Endothelial cell of umbilical vein (primary cell): Measurements from ENCODE around the gene MCC. TPM values are rescaled to one million over a fixed set of nuclear protein-coding genes. Genes with fewer than 3 reads are reported as not detected.
"Not testable (repeated sequence)": the region's sequence is repeated elsewhere in the genome, so short reads cannot be mapped to it uniquely, and the experiment has no call there.

Source experiments
- BruUV-seq: library from RNA; stranded (reverse); fragments of 400-500 nt; replicated peaks from 2 replicates; lab custom pipeline; 2021; lab: Mats Ljungman, UMichigan
- CTCF ChIA-PET: fragments of 300-600, 350-600 bp; sonication (Branson Sonifier 250); formaldehyde crosslinking; loops from one replicate; lab custom pipeline; 2021; ENCODE audit warnings: antibody characterized with exemption, inconsistent platforms; lab: Charles Lee
- POLR2A ChIA-PET: fragments of 300-600, 350-600 bp; sonication (Branson Sonifier 250); formaldehyde crosslinking; loops from one replicate; lab custom pipeline; 2021; ENCODE audit warnings: antibody characterized with exemption, inconsistent platforms; lab: Charles Lee
- DNase-seq: peaks from one replicate; pipeline ENCODE4 v3.0.0-alpha.2; 2011; ENCODE audit warnings: low read depth, low spot score
- FAIRE-seq: peaks from 2 replicates; lab custom pipeline; 2011; peaks lifted over from hg19 to GRCh38; lab: Jason Lieb, UNC
- H2AFZ ChIP-seq: 2 replicates; pipeline ENCODE4 v1.6.0; 2012; ENCODE audit warnings: low read depth, low read length, control low read depth, inconsistent platforms
- H3K27ac ChIP-seq: 2 replicates; pipeline ENCODE4 v1.5.1; 2011; ENCODE audit warnings: low read depth, mild to moderate bottlenecking, control low read depth, low read length, moderate library complexity; ENCODE audit not compliant: insufficient read depth
- H3K27me3 ChIP-seq, 2 experiments: 2 replicates each; pipeline versions ENCODE4 v1.6.0 to v1.6.1; 2011; ENCODE audit warnings: low read length in 2 of 2, mixed read lengths in 1 of 2; ENCODE audit not compliant: control insufficient read depth in 2 of 2, insufficient read depth in 2 of 2
- H3K36me3 ChIP-seq, 2 experiments: 2 replicates in 1 of 2; 3 replicates in 1 of 2; pipeline ENCODE4 v1.5.1; 2011; ENCODE audit warnings: low read length in 2 of 2, mild to moderate bottlenecking in 1 of 2, moderate library complexity in 1 of 2; ENCODE audit not compliant: control insufficient read depth in 2 of 2, insufficient read depth in 2 of 2; ENCODE audit errors: extremely low read depth in 1 of 2
- H3K4me1 ChIP-seq: 3 replicates; pipeline ENCODE4 v1.5.1; 2011; ENCODE audit warnings: mild to moderate bottlenecking, low read length; ENCODE audit not compliant: control insufficient read depth, insufficient read depth; ENCODE audit errors: extremely low read depth
- H3K4me2 ChIP-seq: 2 replicates; pipeline ENCODE4 v1.6.1; 2011; ENCODE audit warnings: low read length, control low read depth, mixed read lengths; ENCODE audit not compliant: insufficient read depth
- H3K4me3 ChIP-seq, 3 experiments: fragments of 200-600 bp in 1 of 3; sonication (generic), shearing (Covaris generic) in 1 of 3; replicated peaks in 1 of 3; 2 replicates each; pipeline ENCODE4 v1.5.1; 2011 to 2016; ENCODE audit warnings: control low read depth in 3 of 3, low read length in 3 of 3, mild to moderate bottlenecking in 2 of 3, inconsistent platforms in 1 of 3, low read depth in 1 of 3, moderate library complexity in 1 of 3; ENCODE audit not compliant: insufficient read depth in 1 of 3
- H3K79me2 ChIP-seq: 2 replicates; pipeline ENCODE4 v1.6.0; 2012; ENCODE audit warnings: low read length, inconsistent platforms; ENCODE audit not compliant: control insufficient read depth, insufficient read depth
- H3K9ac ChIP-seq: replicated peaks from 2 replicates; pipeline ENCODE3; 2011; ENCODE audit warnings: low read length, control low read depth; ENCODE audit not compliant: insufficient read depth; ENCODE audit errors: extremely low read depth
- H3K9me1 ChIP-seq: replicated peaks from 3 replicates; pipeline ENCODE4 v1.6.0; 2011; ENCODE audit warnings: mild to moderate bottlenecking, low read length; ENCODE audit not compliant: control insufficient read depth, insufficient read depth; ENCODE audit errors: extremely low read depth
- H3K9me3 ChIP-seq: replicated peaks from 2 replicates; pipeline ENCODE4 v1.5.1; 2012; ENCODE audit warnings: low read length, inconsistent platforms; ENCODE audit not compliant: control insufficient read depth, insufficient read depth
- H4K20me1 ChIP-seq: replicated peaks from 2 replicates; pipeline ENCODE3; 2011; ENCODE audit warnings: mild to moderate bottlenecking, low read length; ENCODE audit not compliant: control insufficient read depth, insufficient read depth; ENCODE audit errors: extremely low read depth
- EZH2 ChIP-seq: IDR thresholded peaks from 2 replicates; pipeline ENCODE4 v1.6.1; 2012; ENCODE audit warnings: borderline replicate concordance, low read depth, mild to moderate bottlenecking, moderate library complexity, low read length, inconsistent platforms; ENCODE audit not compliant: severe bottlenecking
- dilution Hi-C: fragments of 300-500 bp; cut with MboI; formaldehyde crosslinking; loops from one replicate; pipeline ENCODE4 v1.15.0; 2019; ENCODE audit warnings: low sequenced_read_pairs; ENCODE audit not compliant: extremely low pct_ligation_motif_present
- intact Hi-C: fragments of 100-400 bp; cut with micrococcal nuclease; formaldehyde crosslinking; loops from one replicate; pipeline ENCODE4 v1.10.0; 2022
- polyA plus RNA-seq, 4 experiments: library from polyadenylated mRNA; depleted of rRNA in 3 of 4; stranded (reverse) in 3 of 4; unstranded in 1 of 4; fragments of >200 nt; gene quantifications; 2 replicates each; pipeline versions ENCODE4 v1.2.1 to v1.2.3, GENCODE V29; 2011 to 2012; ENCODE audit warnings: missing spikeins in 1 of 4
- total RNA-seq: library from RNA; stranded (reverse); gene quantifications from 2 replicates; pipeline ENCODE4 v1.2.3, GENCODE V29; 2021

Gene MCC
- total and polyA plus RNA-seq, 2 donors (not counting 3 experiments of a cell fraction or from before 2014, with no cell fraction given): 6.9 to 27.5 TPM

DNA sequence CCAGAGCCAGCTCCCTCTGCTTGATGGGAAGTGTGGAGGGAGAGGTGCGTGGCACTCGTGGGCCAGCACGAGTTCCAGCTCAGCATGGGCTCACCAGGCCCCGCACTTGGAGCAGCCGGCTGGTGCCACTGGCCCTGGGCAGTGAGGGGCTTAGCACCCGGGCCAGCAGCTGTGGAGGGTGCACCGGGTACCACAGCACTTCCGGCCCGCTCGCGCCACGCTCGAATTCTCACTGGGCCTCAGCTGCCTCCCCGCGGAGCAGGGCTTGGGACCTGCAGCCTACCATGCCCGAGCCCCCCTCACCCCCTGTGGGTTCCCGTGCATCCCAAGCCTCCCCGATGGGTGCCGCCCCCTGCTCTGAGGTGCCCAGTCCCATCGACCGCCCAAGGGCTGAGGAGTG is 413.2 kb downstream of the MCC start:
- H3K27ac ChIP-seq: no peak overlapping the region
- POLR2A ChIA-PET: no interaction called here
- H3K36me3 ChIP-seq: peaks cover 0 to 1% of the 10 kb centered on the region in 2 experiments
- H3K9me3 ChIP-seq: no peaks in the 10 kb centered on the region
- intact Hi-C loops: no loop called here
- H4K20me1 ChIP-seq: no peaks in the 10 kb centered on the region
- H3K9me1 ChIP-seq: no peaks in the 10 kb centered on the region
- DNase-seq (no peak), FAIRE-seq (no peak)
- dilution Hi-C loops: no loop called here
- TF ChIP-seq EZH2: no peak
- no peak overlapping the region for H3K4me3 ChIP-seq
- H2AFZ ChIP-seq: no peak overlapping the region
- no peaks in the 10 kb centered on the region for H3K27me3 ChIP-seq
- no TSS peak for BruUV-seq
- CTCF ChIA-PET: no interaction called here
- no peak overlapping the region for H3K9ac ChIP-seq
- no peaks in the 10 kb centered on the region for H3K79me2 ChIP-seq
- no peak overlapping the region for H3K4me2 ChIP-seq
- peaks cover 8% of the 10 kb centered on the region for H3K4me1 ChIP-seq

DNA sequence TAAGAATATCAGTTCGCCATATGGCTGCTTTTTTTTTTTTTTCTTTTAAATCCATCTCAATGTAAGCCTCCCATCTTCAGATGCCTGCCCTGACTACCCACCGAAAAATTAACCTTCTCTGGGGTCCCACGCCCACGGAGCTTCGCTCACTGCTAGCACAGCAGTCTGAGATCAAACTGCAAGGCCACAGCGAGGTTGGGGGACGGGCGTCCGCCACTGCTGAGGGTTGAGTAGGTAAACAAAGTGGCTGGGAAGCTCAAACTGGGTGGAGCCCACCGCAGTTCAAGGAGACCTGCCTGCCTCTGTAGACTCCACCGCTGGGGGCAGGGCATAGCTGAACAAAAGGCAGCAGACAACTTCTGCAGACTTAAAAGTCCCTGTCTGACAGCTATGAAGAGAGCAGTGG is 414.6 kb downstream of the MCC start:
- H3K27ac ChIP-seq, H3K36me3 ChIP-seq, H3K27me3 ChIP-seq, intact Hi-C loops, POLR2A ChIA-PET, DNase-seq, H3K9me3 ChIP-seq, FAIRE-seq, H4K20me1 ChIP-seq, H3K79me2 ChIP-seq, H3K4me2 ChIP-seq, H2AFZ ChIP-seq, H3K9me1 ChIP-seq, H3K4me3 ChIP-seq, H3K9ac ChIP-seq, dilution Hi-C loops, BruUV-seq, H3K4me1 ChIP-seq: not testable (repeated sequence)
- CTCF ChIA-PET: interaction anchor here (1.2 to 1.3 kb wide), 2 partner anchors 16 to 34 kb away, joined by 3 read pairs; no protein-coding TSS in a partner anchor
